ENCODE results near the gene TFIP11. TPM values are rescaled to one million over a fixed set of nuclear protein-coding genes. Genes with fewer than 3 reads are reported as not detected.

The TFIP11 gene
- polyA plus RNA-seq (2013) = 21.9 TPM

DNA sequence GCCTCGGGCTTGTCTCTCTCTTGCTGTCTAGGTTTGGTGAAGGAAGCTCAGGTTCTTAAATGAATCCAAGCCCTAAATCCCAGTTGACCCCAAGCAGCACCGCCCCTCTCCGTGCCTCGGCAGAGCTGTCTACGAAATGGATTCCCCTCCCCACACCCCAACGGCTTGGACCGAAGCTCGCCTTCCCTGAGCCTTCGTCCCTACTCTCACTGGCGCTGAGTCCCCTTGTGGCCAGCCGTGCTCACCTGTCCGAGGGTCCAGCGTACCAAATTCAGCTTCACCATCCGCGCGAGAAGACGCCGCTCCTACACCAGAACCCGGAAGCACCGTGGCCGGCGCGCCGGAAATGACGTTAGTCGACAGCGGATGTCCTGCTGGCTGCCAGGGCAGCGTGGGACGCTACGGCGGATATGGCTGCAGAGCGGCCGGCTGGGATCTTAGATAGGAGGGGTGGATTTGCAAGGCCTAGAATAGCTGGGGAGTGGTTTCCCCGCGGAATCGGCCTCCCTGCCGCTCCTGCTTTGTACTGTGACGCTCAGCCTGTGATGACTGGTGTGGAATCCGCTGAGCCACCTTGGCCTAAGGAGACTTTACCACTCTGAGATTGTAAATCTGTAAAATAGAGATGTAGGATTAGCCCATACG is at the start of gene TFIP11:
Gene TFIP11 (minus strand): TSS at position 325 of the 645 bp plus-strand sequence. CDS start 2,201 bp downstream, outside the sequence.
- CTCF ChIA-PET = interaction anchor here (1.0 to 1.8 kb wide), 5 partner anchors 9 to 26 kb away, joined by 3 to 7 read pairs (median 3); no protein-coding TSS in a partner anchor
- H3K36me3 ChIP-seq (ENCODE audit: control insufficient read depth in 4 of 4, insufficient read depth in 4 of 4, low read length in 3 of 4) = peaks cover 13 to 27% (median 22%) of the 10 kb centered on the region in 4 experiments
- no peaks in the 10 kb centered on the region for H3K27me3 ChIP-seq (replicated peaks in 2 of 5; ENCODE audit: control insufficient read depth in 4 of 5, insufficient read depth in 5 of 5, low read length in 4 of 5)
- no peaks in the 10 kb centered on the region for H3K9me3 ChIP-seq (ENCODE audit: control extremely low read depth in 1 of 5, control insufficient read depth in 4 of 5, insufficient read depth in 2 of 5, low read depth in 1 of 5, low read length in 4 of 5)
- peak; percentile 86 to 93 (median 89) for DNase-seq
- 0% methylated on average over 35 of the region's 40 CpGs for WGBS (ENCODE audit: insufficient coverage)
- POLR2A ChIA-PET = interaction anchor here (2.0 kb wide), 1 partner anchor 9 kb away, joined by 7 read pairs; no protein-coding TSS in a partner anchor
- H3K4me1 ChIP-seq (ENCODE audit: control extremely low read depth in 1 of 4, control insufficient read depth in 4 of 4, insufficient read depth in 4 of 4, low read length in 3 of 4) = peaks cover 10 to 22% (median 20%) of the 10 kb centered on the region in 4 experiments
- H3K4me3 ChIP-seq (ENCODE audit: control insufficient read depth in 1 of 7, extremely low read depth in 1 of 7, insufficient read depth in 4 of 7, low read depth in 2 of 7, low read length in 6 of 7) = peak within 1 kb of the TSS; percentile 90 to 99 (median 97)
- H3K27ac ChIP-seq (ENCODE audit: insufficient read depth in 1 of 2, low read depth in 1 of 2, low read length in 2 of 2, poor library complexity in 1 of 2, severe bottlenecking in 2 of 2) = peak within 1 kb of the TSS; percentile 84 to 94

DNA sequence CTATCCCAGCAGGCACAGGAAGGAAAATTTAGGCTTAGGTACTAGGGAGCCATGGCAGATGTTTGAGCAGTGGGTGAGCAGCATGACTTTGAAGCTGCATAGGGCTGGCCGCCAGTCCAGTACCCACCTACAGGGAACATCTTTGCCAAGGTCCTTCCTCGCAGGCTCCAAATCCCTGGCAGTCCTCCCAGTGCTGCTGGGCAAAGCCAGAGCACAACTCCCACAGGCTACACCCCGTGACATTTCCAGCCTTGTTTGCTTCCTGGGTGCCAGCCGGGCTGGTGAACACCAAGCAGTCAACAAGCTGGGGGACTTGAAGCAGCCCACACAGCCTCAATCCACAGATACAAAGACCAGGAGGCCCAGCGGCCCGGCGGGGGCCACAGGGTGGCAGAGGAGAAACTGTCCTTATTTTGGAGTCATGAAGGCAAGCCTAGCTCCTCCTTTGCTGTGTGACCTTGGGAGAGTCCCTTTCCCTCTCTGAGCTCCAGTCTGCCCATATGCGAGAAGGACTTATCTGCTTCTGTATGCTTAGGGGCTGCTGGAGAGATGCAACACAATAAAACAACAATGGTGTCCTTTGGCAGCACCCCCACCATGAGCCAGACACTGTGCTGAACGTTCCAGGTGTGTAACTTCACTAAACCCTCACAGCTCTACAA is 49.6 kb upstream of the TFIP11 start:
- Histone ChIP-seq H3K36me3 (ENCODE audit: control insufficient read depth in 4 of 4, insufficient read depth in 4 of 4, low read length in 3 of 4) (peaks cover 8 to 14% (median 11%) of the 10 kb centered on the region in 4 experiments), H3K9me3 (ENCODE audit: control extremely low read depth in 1 of 5, control insufficient read depth in 4 of 5, insufficient read depth in 2 of 5, low read depth in 1 of 5, low read length in 4 of 5) (no peaks in the 10 kb centered on the region), H3K27ac (ENCODE audit: insufficient read depth in 1 of 2, low read depth in 1 of 2, low read length in 2 of 2, poor library complexity in 1 of 2, severe bottlenecking in 2 of 2) (no peak overlapping the region), H3K4me1 (ENCODE audit: control extremely low read depth in 1 of 4, control insufficient read depth in 4 of 4, insufficient read depth in 4 of 4, low read length in 3 of 4) (peaks cover 0 to 20% (median 5%) of the 10 kb centered on the region in 4 experiments), H3K4me3 (ENCODE audit: control insufficient read depth in 1 of 7, extremely low read depth in 1 of 7, insufficient read depth in 4 of 7, low read depth in 2 of 7, low read length in 6 of 7) (no peak overlapping the region), H3K27me3 (replicated peaks in 2 of 5; ENCODE audit: control insufficient read depth in 4 of 5, insufficient read depth in 5 of 5, low read length in 4 of 5) (no peaks in the 10 kb centered on the region)
- ChIA-PET CTCF (interaction anchor here (0.9 to 1.9 kb wide), 4 partner anchors 10 to 103 kb away, joined by 3 to 5 read pairs (median 4); no protein-coding TSS in a partner anchor), POLR2A (interaction anchor here (0.6 kb wide), 1 partner anchor 1384 kb away, joined by 5 read pairs; no protein-coding TSS in a partner anchor)
- no peak for DNase-seq
- WGBS (ENCODE audit: insufficient coverage) = 89% methylated on average over 6 of the region's 9 CpGs

DNA sequence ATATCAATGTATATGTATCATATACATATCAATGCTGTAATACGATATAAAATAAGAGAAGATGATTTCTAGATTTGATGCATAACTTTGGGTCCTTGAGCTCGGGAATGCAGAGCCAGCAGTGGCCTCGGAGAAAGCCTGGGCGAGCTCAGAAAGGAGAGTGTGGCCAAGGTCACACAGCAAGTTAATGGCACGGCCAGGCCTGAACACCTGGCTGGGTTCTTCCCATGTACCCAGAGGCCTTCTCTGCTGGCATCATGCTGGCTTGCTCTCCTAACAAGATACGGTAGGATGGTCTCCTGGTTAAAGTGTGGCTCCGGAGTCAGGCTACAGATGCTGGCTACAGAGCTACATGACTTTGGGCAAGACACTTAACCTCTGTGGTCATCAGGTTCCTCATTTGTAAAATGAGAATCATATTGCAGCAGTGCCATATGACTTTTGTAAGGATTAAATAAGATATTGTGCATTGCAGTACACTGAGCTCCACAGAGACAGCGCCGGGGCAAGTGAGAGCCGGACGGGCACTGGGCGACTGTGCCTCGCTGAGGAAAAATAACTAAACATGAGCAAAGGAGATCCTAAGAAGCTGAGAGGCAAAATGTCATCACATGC is 47.8 kb upstream of the TFIP11 start:
- H3K9me3 ChIP-seq (ENCODE audit: control extremely low read depth in 1 of 5, control insufficient read depth in 4 of 5, insufficient read depth in 2 of 5, low read depth in 1 of 5, low read length in 4 of 5) = no peaks in the 10 kb centered on the region
- no peak overlapping the region for H3K4me3 ChIP-seq (ENCODE audit: control insufficient read depth in 1 of 7, extremely low read depth in 1 of 7, insufficient read depth in 4 of 7, low read depth in 2 of 7, low read length in 6 of 7)
- peak in 2 of 3 donors; percentile 30 to 33 for DNase-seq
- ChIA-PET CTCF (interaction anchor here (0.8 to 1.7 kb wide), 4 partner anchors 10 to 57 kb away, joined by 3 to 4 read pairs (median 4); no protein-coding TSS in a partner anchor), POLR2A (no interaction called here)
- H3K36me3 ChIP-seq (ENCODE audit: control insufficient read depth in 4 of 4, insufficient read depth in 4 of 4, low read length in 3 of 4) = peaks cover 7 to 13% (median 12%) of the 10 kb centered on the region in 4 experiments
- no peak overlapping the region for H3K27ac ChIP-seq (ENCODE audit: insufficient read depth in 1 of 2, low read depth in 1 of 2, low read length in 2 of 2, poor library complexity in 1 of 2, severe bottlenecking in 2 of 2)
- no peaks in the 10 kb centered on the region for H3K27me3 ChIP-seq (replicated peaks in 2 of 5; ENCODE audit: control insufficient read depth in 4 of 5, insufficient read depth in 5 of 5, low read length in 4 of 5)
- over 99% methylated on average over 12 of the region's 13 CpGs for WGBS (ENCODE audit: insufficient coverage)
- H3K4me1 ChIP-seq (ENCODE audit: control extremely low read depth in 1 of 4, control insufficient read depth in 4 of 4, insufficient read depth in 4 of 4, low read length in 3 of 4) = peaks cover 0 to 11% (median 2%) of the 10 kb centered on the region in 4 experiments

GRCh38 chr22:26558248-26558895 is 46.1 kb upstream of the TFIP11 start:
- no peaks in the 10 kb centered on the region for H3K27me3 ChIP-seq (replicated peaks in 2 of 5; ENCODE audit: control insufficient read depth in 4 of 5, insufficient read depth in 5 of 5, low read length in 4 of 5)
- H3K27ac ChIP-seq (ENCODE audit: insufficient read depth in 1 of 2, low read depth in 1 of 2, low read length in 2 of 2, poor library complexity in 1 of 2, severe bottlenecking in 2 of 2) = no peak overlapping the region
- POLR2A ChIA-PET = interaction anchor here (0.6 kb wide), 1 partner anchor 1361 kb away, joined by 3 read pairs; no protein-coding TSS in a partner anchor
- H3K4me1 ChIP-seq (ENCODE audit: control extremely low read depth in 1 of 4, control insufficient read depth in 4 of 4, insufficient read depth in 4 of 4, low read length in 3 of 4) = peaks cover 0 to 20% (median 16%) of the 10 kb centered on the region in 4 experiments
- 67% methylated on average over 1 of the region's 3 CpGs for WGBS (ENCODE audit: insufficient coverage)
- H3K9me3 ChIP-seq (ENCODE audit: control extremely low read depth in 1 of 5, control insufficient read depth in 4 of 5, insufficient read depth in 2 of 5, low read depth in 1 of 5, low read length in 4 of 5) = no peaks in the 10 kb centered on the region
- H3K36me3 ChIP-seq (ENCODE audit: control insufficient read depth in 4 of 4, insufficient read depth in 4 of 4, low read length in 3 of 4) = peaks cover 3 to 7% (median 4%) of the 10 kb centered on the region in 4 experiments
- H3K4me3 ChIP-seq (ENCODE audit: control insufficient read depth in 1 of 7, extremely low read depth in 1 of 7, insufficient read depth in 4 of 7, low read depth in 2 of 7, low read length in 6 of 7) = no peak overlapping the region
- CTCF ChIA-PET = interaction anchor here (0.6 to 1.2 kb wide), 2 partner anchors 13 to 19 kb away, joined by 3 to 4 read pairs; no protein-coding TSS in a partner anchor
- no peak for DNase-seq

- POLR2A ChIA-PET = no interaction called here
These were observed 44.6 kb upstream of the TFIP11 start for GRCh38 chr22:26556904-26557303.

DNA sequence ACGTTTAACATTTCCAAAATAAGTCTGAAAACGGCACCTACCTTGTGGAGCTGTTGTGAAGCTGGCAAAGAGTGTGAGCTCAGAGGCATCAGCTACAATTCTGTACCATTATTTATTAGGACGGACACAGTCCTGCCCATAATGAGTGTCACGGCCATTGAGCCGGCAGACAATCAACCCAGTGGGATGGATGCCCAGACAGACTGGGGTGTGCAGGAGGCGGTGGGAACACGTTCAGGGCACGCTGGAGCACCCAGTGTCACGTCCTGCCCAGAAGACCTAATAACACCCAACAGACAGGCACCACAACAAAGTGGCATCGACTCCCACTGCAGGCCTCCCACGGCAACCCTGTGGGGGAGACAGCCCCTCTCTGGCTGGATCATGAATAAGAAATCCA is 43.2 kb upstream of the TFIP11 start:
- H3K9me3 ChIP-seq (ENCODE audit: control extremely low read depth in 1 of 5, control insufficient read depth in 4 of 5, insufficient read depth in 2 of 5, low read depth in 1 of 5, low read length in 4 of 5) = no peaks in the 10 kb centered on the region
- ChIA-PET POLR2A (no interaction called here), CTCF (interaction anchor here (0.6 to 1.6 kb wide), 3 partner anchors 10 to 63 kb away, joined by 3 to 5 read pairs (median 3); no protein-coding TSS in a partner anchor)
- no peak overlapping the region for H3K4me3 ChIP-seq (ENCODE audit: control insufficient read depth in 1 of 7, extremely low read depth in 1 of 7, insufficient read depth in 4 of 7, low read depth in 2 of 7, low read length in 6 of 7)
- H3K27ac ChIP-seq (ENCODE audit: insufficient read depth in 1 of 2, low read depth in 1 of 2, low read length in 2 of 2, poor library complexity in 1 of 2, severe bottlenecking in 2 of 2) = no peak overlapping the region
- no peaks in the 10 kb centered on the region for H3K27me3 ChIP-seq (replicated peaks in 2 of 5; ENCODE audit: control insufficient read depth in 4 of 5, insufficient read depth in 5 of 5, low read length in 4 of 5)
- DNase-seq = no peak
- 97% methylated on average over 9 of the region's 11 CpGs for WGBS (ENCODE audit: insufficient coverage)
- peaks cover 0 to 24% (median 21%) of the 10 kb centered on the region in 4 experiments for H3K4me1 ChIP-seq (ENCODE audit: control extremely low read depth in 1 of 4, control insufficient read depth in 4 of 4, insufficient read depth in 4 of 4, low read length in 3 of 4)
- peaks cover 3 to 5% (median 4%) of the 10 kb centered on the region in 4 experiments for H3K36me3 ChIP-seq (ENCODE audit: control insufficient read depth in 4 of 4, insufficient read depth in 4 of 4, low read length in 3 of 4)

More at GRCh38 chr22:26556904-26557303, 44.6 kb upstream of the TFIP11 start:
- no peak overlapping the region for H3K4me3 ChIP-seq (ENCODE audit: control insufficient read depth in 1 of 7, extremely low read depth in 1 of 7, insufficient read depth in 4 of 7, low read depth in 2 of 7, low read length in 6 of 7)
- H3K4me1 ChIP-seq (ENCODE audit: control extremely low read depth in 1 of 4, control insufficient read depth in 4 of 4, insufficient read depth in 4 of 4, low read length in 3 of 4) = peaks cover 0 to 24% (median 19%) of the 10 kb centered on the region in 4 experiments
- H3K27me3 ChIP-seq (replicated peaks in 2 of 5; ENCODE audit: control insufficient read depth in 4 of 5, insufficient read depth in 5 of 5, low read length in 4 of 5) = no peaks in the 10 kb centered on the region
- 96% methylated on average over 4 of the region's 5 CpGs for WGBS (ENCODE audit: insufficient coverage)
- H3K27ac ChIP-seq (ENCODE audit: insufficient read depth in 1 of 2, low read depth in 1 of 2, low read length in 2 of 2, poor library complexity in 1 of 2, severe bottlenecking in 2 of 2) = no peak overlapping the region
- CTCF ChIA-PET = no interaction called here
- peaks cover 3 to 4% (median 4%) of the 10 kb centered on the region in 4 experiments for H3K36me3 ChIP-seq (ENCODE audit: control insufficient read depth in 4 of 4, insufficient read depth in 4 of 4, low read length in 3 of 4)
- no peak for DNase-seq
- no peaks in the 10 kb centered on the region for H3K9me3 ChIP-seq (ENCODE audit: control extremely low read depth in 1 of 5, control insufficient read depth in 4 of 5, insufficient read depth in 2 of 5, low read depth in 1 of 5, low read length in 4 of 5)

Measured in common myeloid progenitor, CD34-positive (primary cell).